Parathyroid adenoma (tissue), 2 donors: ENCODE data around the gene HJV.

Experiments
- H2AFZ ChIP-seq: fragments of 300-600 bp; sonication (generic); one replicate; pipeline ENCODE4 v1.7.0; 2017; ENCODE audit warnings: antibody characterized with exemption, mild to moderate bottlenecking
- H3K27ac ChIP-seq: fragments of 300-600 bp; sonication (generic); one replicate; pipeline ENCODE4 v1.7.0; 2017
- H3K27me3 ChIP-seq: fragments of 300-600 bp; sonication (generic); one replicate; pipeline ENCODE4 v1.7.0; 2017; ENCODE audit warnings: low read length; ENCODE audit not compliant: control insufficient read depth, insufficient read depth
- H3K36me3 ChIP-seq: fragments of 300-600 bp; sonication (generic); one replicate; pipeline ENCODE4 v1.7.0; 2017; ENCODE audit warnings: low read length; ENCODE audit not compliant: control insufficient read depth, insufficient read depth
- H3K4me1 ChIP-seq: fragments of 300-600 bp; sonication (generic); one replicate; pipeline ENCODE4 v1.7.0; 2017; ENCODE audit warnings: control low read depth
- H3K4me2 ChIP-seq: fragments of 300-600 bp; sonication (generic); one replicate; pipeline ENCODE4 v1.7.0; 2017; ENCODE audit warnings: low read length
- H3K4me3 ChIP-seq: fragments of 300-600 bp; sonication (generic); one replicate; pipeline ENCODE4 v1.7.0; 2017; ENCODE audit warnings: low read depth, low read length
- H3K79me2 ChIP-seq: fragments of 300-600 bp; sonication (generic); one replicate; pipeline ENCODE4 v1.7.0; 2017; ENCODE audit warnings: control low read depth
- H3K9ac ChIP-seq: fragments of 300-600 bp; sonication (generic); one replicate; pipeline ENCODE4 v1.7.0; 2017; ENCODE audit warnings: mild to moderate bottlenecking
- H3K9me3 ChIP-seq: fragments of 300-600 bp; sonication (generic); one replicate; pipeline ENCODE4 v1.7.0; 2017; ENCODE audit warnings: low read length; ENCODE audit not compliant: control insufficient read depth
- CTCF ChIP-seq: fragments of 300-600 bp; sonication (generic); IDR thresholded peaks from one replicate; pipeline ENCODE4 v1.7.0; 2017; ENCODE audit warnings: antibody characterized with exemption, mild to moderate bottlenecking
- donor health status: primary hyperparathyroidism.

Gene HJV

GRCh38 chr1:145983960-145984830 is 37.3 kb downstream of the HJV start:
- Histone ChIP-seq H3K27me3 (no peaks in the 10 kb centered on the region), H3K36me3 (no peaks in the 10 kb centered on the region), H3K9ac (no peak overlapping the region), H2AFZ (no peak overlapping the region), H3K4me2 (peak overlapping the region; percentile 73), H3K4me1 (peaks cover 64% of the 10 kb centered on the region), H3K79me2 (peaks cover 5% of the 10 kb centered on the region), H3K4me3 (peak overlapping the region; percentile 51), H3K27ac (peak overlapping the region; percentile 100), H3K9me3 (no peaks in the 10 kb centered on the region)
- no peak for TF ChIP-seq CTCF

DNA sequence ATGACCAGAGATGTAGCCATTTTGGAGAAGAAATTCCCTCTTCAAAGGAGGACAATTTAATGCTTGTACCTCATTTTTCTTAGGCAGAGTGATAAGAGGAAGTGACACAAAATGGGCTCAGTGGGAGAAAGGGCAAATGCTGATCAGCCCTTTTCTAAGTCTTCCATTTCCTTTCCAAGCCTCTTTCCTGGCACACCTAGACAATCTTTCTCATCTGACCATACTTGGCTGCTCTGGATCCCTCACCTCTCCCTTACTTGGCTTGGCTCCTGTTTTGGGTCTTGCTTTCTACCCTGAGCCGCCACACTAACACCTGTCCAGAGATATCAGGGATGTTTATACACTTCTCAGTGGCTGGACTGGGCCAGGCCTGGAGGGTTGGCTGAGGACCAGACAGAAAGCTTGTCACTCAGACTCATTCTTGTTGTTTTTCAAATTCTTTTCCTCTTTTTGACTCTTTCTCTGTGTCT is 38.3 kb downstream of the HJV start:
- Histone ChIP-seq H3K4me2 (peak overlapping the region; percentile 73), H3K36me3 (no peaks in the 10 kb centered on the region), H3K4me3 (peak overlapping the region; percentile 43), H3K9ac (peak overlapping the region; percentile 29), H3K79me2 (peaks cover 5% of the 10 kb centered on the region), H2AFZ (no peak overlapping the region), H3K27me3 (no peaks in the 10 kb centered on the region), H3K27ac (peak overlapping the region; percentile 100), H3K4me1 (peaks cover 73% of the 10 kb centered on the region), H3K9me3 (no peaks in the 10 kb centered on the region)
- TF ChIP-seq CTCF = no peak

- peak overlapping the region; percentile 29 for H3K9ac ChIP-seq
- H3K4me3 ChIP-seq = peak overlapping the region; percentile 43
- peak overlapping the region; percentile 100 for H3K27ac ChIP-seq
- no peaks in the 10 kb centered on the region for H3K9me3 ChIP-seq
- no peak overlapping the region for H2AFZ ChIP-seq
- H3K36me3 ChIP-seq = no peaks in the 10 kb centered on the region
- H3K4me1 ChIP-seq = peaks cover 77% of the 10 kb centered on the region
- TF ChIP-seq CTCF = no peak
- peak overlapping the region; percentile 73 for H3K4me2 ChIP-seq
- peaks cover 13% of the 10 kb centered on the region for H3K79me2 ChIP-seq
- no peaks in the 10 kb centered on the region for H3K27me3 ChIP-seq
Measured at GRCh38 chr1:145982010-145982723, 39.4 kb downstream of the HJV start.

DNA sequence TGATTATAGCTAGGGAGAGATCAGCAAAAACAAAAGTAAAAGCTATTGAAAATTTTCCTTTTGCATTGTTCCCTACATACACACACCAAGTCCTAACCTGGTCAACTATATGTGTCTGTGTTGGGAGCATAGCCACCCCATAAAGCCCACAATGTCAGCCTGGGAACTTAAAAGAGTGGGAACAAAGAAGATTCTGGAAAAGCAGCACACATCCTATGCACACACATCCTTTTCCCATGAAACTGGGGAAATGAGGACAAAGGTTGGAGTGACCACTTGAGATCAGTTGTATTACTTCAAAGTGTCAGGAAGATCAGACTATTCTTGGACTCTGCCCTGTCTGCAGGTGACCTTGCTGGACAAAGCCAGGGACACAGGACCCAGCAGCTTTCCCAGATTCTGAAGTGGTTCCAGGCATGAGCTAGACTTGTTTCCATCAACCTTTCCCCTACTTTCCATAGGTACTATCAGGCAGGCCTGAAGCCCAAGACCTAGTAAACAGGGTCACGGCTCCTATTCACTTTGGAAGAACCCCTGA is 41.0 kb downstream of the HJV start:
- H2AFZ ChIP-seq = no peak overlapping the region
- H3K9ac ChIP-seq = peak overlapping the region; percentile 19
- H3K36me3 ChIP-seq = no peaks in the 10 kb centered on the region
- peak overlapping the region; percentile 100 for H3K27ac ChIP-seq
- H3K4me1 ChIP-seq = peaks cover 70% of the 10 kb centered on the region
- TF ChIP-seq CTCF = no peak
- H3K4me3 ChIP-seq = peak overlapping the region; percentile 63
- no peaks in the 10 kb centered on the region for H3K9me3 ChIP-seq
- peaks cover 15% of the 10 kb centered on the region for H3K79me2 ChIP-seq
- H3K4me2 ChIP-seq = peak overlapping the region; percentile 78
- no peaks in the 10 kb centered on the region for H3K27me3 ChIP-seq
